HepG2 (cell line): ENCODE results near the gene STK32C. TPM values are rescaled to one million over a fixed set of nuclear protein-coding genes. Genes with fewer than 3 reads are reported as not detected.

Source experiments
- ATAC-seq: fragments of 200-7000 bp; cut with Tn5 transposase; 3 replicates; pipeline ENCODE4 v1.9.1; 2020; ENCODE audit warnings: mild to moderate bottlenecking, moderate library complexity
- BruUV-seq: library from RNA; stranded (reverse); fragments of 400-500 nt; replicated peaks from 2 replicates; lab custom pipeline; 2021; lab: Mats Ljungman, UMichigan
- CTCF ChIA-PET: fragments of 300-600 bp; formaldehyde crosslinking; extraction: SDS; loops from one replicate; lab custom pipeline; 2021; ENCODE audit warnings: low total read pairs, inconsistent platforms, low intra/inter-chr PET ratio; lab: Yijun Ruan, JAX
- POLR2A ChIA-PET: fragments of 350-600 bp; sonication (Branson Sonifier 250); formaldehyde crosslinking; loops from one replicate; lab custom pipeline; 2020; ENCODE audit warnings: antibody characterized with exemption, inconsistent platforms; lab: Yijun Ruan, JAX
- DNase-seq: peaks from one replicate; pipeline ENCODE4 v3.0.0-alpha.2; 2015; ENCODE audit warnings: low spot score
- FAIRE-seq: peaks from 3 replicates; lab custom pipeline; 2011; peaks lifted over from hg19 to GRCh38; lab: Jason Lieb, UNC
- H2AFZ ChIP-seq: one replicate; pipeline ENCODE4 v1.6.1; 2011; ENCODE audit warnings: low read length, inconsistent platforms
- H3K27ac ChIP-seq: fragments of 300-600 bp; 3 replicates; pipeline ENCODE4 v1.8.0; 2011; ENCODE audit warnings: mixed run types, mild to moderate bottlenecking, mixed read lengths, low read length, inconsistent platforms; ENCODE audit not compliant: insufficient read depth; ENCODE audit errors: extremely low read length
- H3K27me3 ChIP-seq, 2 experiments: fragments of 200-600 bp in 1 of 2; 2 replicates in 1 of 2; 3 replicates in 1 of 2; pipeline versions ENCODE4 v1.6.0 to v1.8.0; 2011; ENCODE audit warnings: low read length in 2 of 2, mild to moderate bottlenecking in 2 of 2, moderate library complexity in 2 of 2, inconsistent platforms in 1 of 2; ENCODE audit not compliant: insufficient read depth in 2 of 2, control insufficient read depth in 1 of 2
- H3K36me3 ChIP-seq, 2 experiments: fragments of 200-600 bp in 1 of 2; replicated peaks in 1 of 2; 2 replicates in 1 of 2; 3 replicates in 1 of 2; pipeline versions ENCODE4 v1.5.1 to v1.8.0; 2011; ENCODE audit warnings: low read length in 2 of 2, inconsistent platforms in 1 of 2; ENCODE audit not compliant: insufficient read depth in 2 of 2, control insufficient read depth in 1 of 2
- H3K4me1 ChIP-seq: 2 replicates; pipeline ENCODE4 v1.5.1; 2012; ENCODE audit warnings: low read length, inconsistent platforms; ENCODE audit not compliant: insufficient read depth
- H3K4me2 ChIP-seq: 2 replicates; pipeline ENCODE4 v1.6.0; 2011; ENCODE audit warnings: low read depth, low read length, inconsistent platforms
- H3K4me3 ChIP-seq, 3 experiments: fragments of 200-600 bp in 1 of 3; sonication (generic), shearing (Covaris generic) in 1 of 3; replicated peaks in 1 of 3; 2 replicates each; pipeline ENCODE4 v1.5.1; 2011 to 2016; ENCODE audit warnings: low read length in 3 of 3, inconsistent platforms in 2 of 3, low read depth in 2 of 3, mild to moderate bottlenecking in 2 of 3, control low read depth in 1 of 3, mixed read lengths in 1 of 3; ENCODE audit not compliant: insufficient read depth in 1 of 3
- H3K79me2 ChIP-seq: one replicate; pipeline ENCODE4 v1.6.1; 2011; ENCODE audit warnings: low read length, inconsistent platforms; ENCODE audit not compliant: insufficient read depth
- H3K9ac ChIP-seq: 2 replicates; pipeline ENCODE4 v1.6.0; 2011; ENCODE audit warnings: mild to moderate bottlenecking, low read depth, low read length, inconsistent platforms; ENCODE audit not compliant: insufficient read depth
- H3K9me3 ChIP-seq: 2 replicates; pipeline ENCODE4 v1.5.1; 2012; ENCODE audit warnings: mild to moderate bottlenecking, low read length
- H4K20me1 ChIP-seq: 2 replicates; pipeline ENCODE4 v1.6.0; 2011; ENCODE audit warnings: inconsistent platforms, mild to moderate bottlenecking, low read length, moderate library complexity; ENCODE audit not compliant: insufficient read depth
- GATA4 ChIP-seq: sonication (generic); IDR thresholded peaks from 2 replicates; pipeline ENCODE4 v1.6.1; 2016; ENCODE audit warnings: antibody characterized with exemption, low read depth, borderline replicate concordance
- HMGXB4 ChIP-seq, 2 experiments: sonication (generic) in 1 of 2; formaldehyde crosslinking in 1 of 2; IDR thresholded peaks; 2 replicates each; pipeline versions ENCODE4 v1.4.0 to v1.6.1; 2018 to 2020; ENCODE audit warnings: missing genetic modification reagents in 2 of 2, borderline replicate concordance in 1 of 2, low read depth in 1 of 2, mild to moderate bottlenecking in 1 of 2, missing biosample characterization in 1 of 2
- NFE2L2 ChIP-seq: fragments of 150-350 bp; IDR thresholded peaks from 2 replicates; pipeline ENCODE4 v1.6.1; 2014; ENCODE audit warnings: low read length
- POGZ ChIP-seq: sonication (generic); formaldehyde crosslinking; IDR thresholded peaks from 2 replicates; pipeline ENCODE4 v1.4.0; 2020; ENCODE audit warnings: mild to moderate bottlenecking, missing genetic modification reagents
- SSRP1 ChIP-seq: IDR thresholded peaks from 2 replicates; pipeline ENCODE4 v1.6.1; 2016; ENCODE audit warnings: control low read depth
- ZNF121 ChIP-seq: sonication (generic); formaldehyde crosslinking; IDR thresholded peaks from 2 replicates; pipeline ENCODE4 v1.5.0; 2020; ENCODE audit warnings: mild to moderate bottlenecking, missing genetic modification reagents
- ZNF558 ChIP-seq: sonication (generic); formaldehyde crosslinking; IDR thresholded peaks from 2 replicates; pipeline ENCODE4 v1.9.0; 2022; ENCODE audit warnings: mild to moderate bottlenecking, missing genetic modification reagents, borderline replicate concordance
- ZNF780A ChIP-seq: sonication (generic); formaldehyde crosslinking; IDR thresholded peaks from 2 replicates; pipeline ENCODE4 v1.8.0; 2022; ENCODE audit warnings: mild to moderate bottlenecking, missing genetic modification reagents, moderate library complexity
- WGBS: methylation state at CpG from one replicate; pipeline ENCODE4 v1.1.6; 2017; ENCODE audit warnings: low lambda C conversion rate; 5-methylcytosine and 5-hydroxymethylcytosine counted together
- in situ Hi-C: cut with HindIII; loops from 2 replicates; pipeline ENCODE4 v1.10.0; 2017; ENCODE audit warnings: low pct_unique_long_range_greater_than_20kb; ENCODE audit not compliant: extremely low pct_ligation_motif_present
- intact Hi-C: fragments of 100-400 bp; cut with micrococcal nuclease; formaldehyde crosslinking; loops from one replicate; pipeline ENCODE4 v1.10.0; 2022; ENCODE audit not compliant: unreplicated experiment
- polyA plus RNA-seq, 8 experiments: library from polyadenylated mRNA; depleted of rRNA in 3 of 8; stranded (reverse) in 7 of 8; unstranded in 1 of 8; fragments of >200 nt; fragmentation: Illumina TruSeq in 4 of 8; extraction: Trizol in 4 of 8; gene quantifications; 2 replicates each; pipeline versions ENCODE4 v1.2.1 to v1.2.3, GENCODE V29; 2011 to 2016; ENCODE audit warnings: low read depth in 4 of 8, missing spikeins in 1 of 8, mixed read lengths in 1 of 8; ENCODE audit not compliant: insufficient read depth in 1 of 8
- total RNA-seq, 5 experiments: library from RNA; depleted of rRNA; stranded (reverse); fragments of >200 nt; fragmentation: Illumina TruSeq; extraction: Trizol; gene quantifications; 2 replicates each; pipeline ENCODE4 v1.2.3, GENCODE V29; 2016; ENCODE audit warnings: low read depth in 1 of 5

The STK32C gene
- total and polyA plus RNA-seq, 2 of the 13 experiments (the other 11 are each of a cell fraction or from before 2014, with no cell fraction given), result 10.9 to 19.4 TPM

DNA sequence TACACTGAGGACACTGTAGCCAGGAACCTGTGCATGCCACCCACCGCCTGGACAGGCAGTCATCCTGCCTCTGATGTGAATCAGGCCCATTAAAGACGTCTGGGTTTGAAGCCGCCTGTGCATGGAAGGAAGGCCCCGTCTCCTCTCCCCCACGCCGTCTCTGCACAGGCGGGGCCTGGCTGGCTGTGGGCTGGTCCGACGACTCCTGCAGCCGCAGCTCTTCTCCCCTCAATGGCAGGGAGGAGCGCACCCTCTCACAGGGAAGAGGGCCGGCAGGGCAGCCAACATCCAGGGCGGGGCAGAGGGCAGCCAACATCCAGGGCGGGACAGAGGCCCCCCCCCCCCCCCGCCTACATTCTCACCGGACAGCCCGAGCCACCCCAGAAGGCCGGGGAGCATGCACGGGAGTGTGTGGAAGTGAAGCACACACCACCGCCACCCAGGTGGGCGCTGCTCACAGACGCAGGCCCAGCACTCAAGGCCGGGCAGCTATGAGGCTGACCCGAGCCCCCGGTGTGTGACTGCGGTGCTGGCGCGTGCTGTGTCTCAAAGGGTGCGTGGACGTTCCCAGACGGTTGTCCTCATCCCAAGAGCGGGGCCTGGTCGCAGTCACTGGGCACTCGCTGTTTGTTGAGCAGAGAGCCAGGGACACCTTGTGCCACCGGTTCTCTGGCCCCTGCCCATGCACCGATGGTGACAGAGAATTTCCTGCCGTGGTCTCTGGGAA, 101.9 kb downstream of the STK32C start:
- no peak for DNase-seq
- no TSS peak for BruUV-seq
- Histone ChIP-seq H3K9me3 (no peaks in the 10 kb centered on the region), H3K4me3 (no peak overlapping the region), H3K27me3 (peaks cover 1 to 4% of the 10 kb centered on the region in 2 experiments; a peak in 2 of 5 replicates), H2AFZ (no peak overlapping the region), H3K4me2 (no peak overlapping the region), H3K27ac (no peak overlapping the region), H4K20me1 (no peaks in the 10 kb centered on the region; the same call in 1 of the 2 replicates), H3K9ac (no peak overlapping the region), H3K36me3 (no peaks in the 10 kb centered on the region; a peak in 1 of 5 replicates), H3K79me2 (no peaks in the 10 kb centered on the region), H3K4me1 (peaks cover 12% of the 10 kb centered on the region)
- CTCF ChIA-PET, result interaction anchor here (1.4 kb wide), 1 partner anchor 36 kb away, joined by 8 read pairs; no protein-coding TSS in a partner anchor
- intact Hi-C loops, result no loop called here
- WGBS, result 91% methylated on average over 11 of the region's 37 CpGs
- TF ChIP-seq POGZ, result no peak
- no peak for TF ChIP-seq ZNF121
- no peak for TF ChIP-seq GATA4
- no peak for TF ChIP-seq NFE2L2
- no peak for TF ChIP-seq SSRP1
- TF ChIP-seq HMGXB4 (CRISPR knock-in tag; IDR thresholded peaks at IDR 0.05; ENCODE audit: borderline replicate concordance in 1 of 2, low read depth in 1 of 2), result no peak
- no peak for TF ChIP-seq ZNF780A (CRISPR knock-in tag)
- TF ChIP-seq ZNF558 (CRISPR knock-in tag), result no peak
- in situ Hi-C loops, result no loop called here
- POLR2A ChIA-PET, result interaction anchor here (0.7 kb wide), 1 partner anchor 144 kb away, joined by 4 read pairs; no protein-coding TSS in a partner anchor
- FAIRE-seq, result no peak
- no peak for ATAC-seq
